Fibroblast of mammary gland (primary cell): ENCODE measurements around the gene PUM1.

ENCODE experiments used
- DNase-seq: peaks from one replicate; pipeline ENCODE4 v3.0.0-alpha.2; 2010; ENCODE audit warnings: low read depth
- H3K4me3 ChIP-seq: 2 replicates; pipeline ENCODE4 v1.5.1; 2011; ENCODE audit warnings: low read depth, mild to moderate bottlenecking, low read length, moderate library complexity; ENCODE audit not compliant: control insufficient read depth
- TF ChIP-seq, protein P1 (sequence below): conservative IDR thresholded peaks from 2 replicates; pipeline ENCODE4 v1.5.1; 2011; ENCODE audit warnings: low read depth, low read length, inconsistent platforms; ENCODE audit not compliant: control insufficient read depth, insufficient read depth

Gene PUM1

DNA sequence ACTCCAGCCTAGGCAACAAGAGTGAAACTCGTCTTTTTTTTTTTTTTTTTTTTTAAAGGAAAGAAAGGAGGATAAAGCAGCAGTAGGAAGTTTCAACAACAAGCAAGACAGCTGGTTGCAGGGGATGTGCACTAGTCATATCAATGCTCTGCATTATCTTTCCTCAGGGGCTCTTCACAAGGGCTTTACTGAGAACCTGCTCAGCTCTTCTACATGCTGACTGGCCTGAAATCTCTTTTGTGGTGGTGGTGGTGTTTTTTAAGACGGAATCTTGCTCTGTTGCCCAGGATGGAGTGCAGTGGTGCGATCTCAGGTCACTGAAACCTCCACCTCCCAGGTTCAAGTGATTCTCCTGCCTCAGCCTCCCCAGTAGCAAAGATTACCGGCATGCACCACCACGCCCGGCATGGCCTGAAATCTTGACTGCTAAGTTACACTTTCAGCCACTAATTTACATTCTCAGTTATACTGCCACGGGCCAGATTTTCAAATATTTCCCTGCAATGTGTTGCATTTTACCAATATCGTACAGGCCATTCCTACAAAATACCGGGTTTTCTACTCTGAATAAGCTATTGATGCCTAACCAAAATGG lies 68.0 kb downstream of the PUM1 start:
- TF ChIP-seq, protein P1, sequence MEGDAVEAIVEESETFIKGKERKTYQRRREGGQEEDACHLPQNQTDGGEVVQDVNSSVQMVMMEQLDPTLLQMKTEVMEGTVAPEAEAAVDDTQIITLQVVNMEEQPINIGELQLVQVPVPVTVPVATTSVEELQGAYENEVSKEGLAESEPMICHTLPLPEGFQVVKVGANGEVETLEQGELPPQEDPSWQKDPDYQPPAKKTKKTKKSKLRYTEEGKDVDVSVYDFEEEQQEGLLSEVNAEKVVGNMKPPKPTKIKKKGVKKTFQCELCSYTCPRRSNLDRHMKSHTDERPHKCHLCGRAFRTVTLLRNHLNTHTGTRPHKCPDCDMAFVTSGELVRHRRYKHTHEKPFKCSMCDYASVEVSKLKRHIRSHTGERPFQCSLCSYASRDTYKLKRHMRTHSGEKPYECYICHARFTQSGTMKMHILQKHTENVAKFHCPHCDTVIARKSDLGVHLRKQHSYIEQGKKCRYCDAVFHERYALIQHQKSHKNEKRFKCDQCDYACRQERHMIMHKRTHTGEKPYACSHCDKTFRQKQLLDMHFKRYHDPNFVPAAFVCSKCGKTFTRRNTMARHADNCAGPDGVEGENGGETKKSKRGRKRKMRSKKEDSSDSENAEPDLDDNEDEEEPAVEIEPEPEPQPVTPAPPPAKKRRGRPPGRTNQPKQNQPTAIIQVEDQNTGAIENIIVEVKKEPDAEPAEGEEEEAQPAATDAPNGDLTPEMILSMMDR = no peak
- no peak overlapping the region for H3K4me3 ChIP-seq
- DNase-seq = no peak

- TF ChIP-seq, protein P1 = no peak
- DNase-seq = no peak
- no peak overlapping the region for H3K4me3 ChIP-seq
Measured at GRCh38 chr1:30995990-30996612, 69.4 kb downstream of the PUM1 start.

GRCh38 chr1:30991862-30992606 lies 73.5 kb downstream of the PUM1 start:
- H3K4me3 ChIP-seq = no peak overlapping the region
- TF ChIP-seq, protein P1 = no peak
- no peak for DNase-seq

GRCh38 chr1:30990591-30990990 lies 74.9 kb downstream of the PUM1 start:
- no peak for DNase-seq
- TF ChIP-seq, protein P1 = no peak
- no peak overlapping the region for H3K4me3 ChIP-seq

GRCh38 chr1:30988045-30988444 lies 77.5 kb downstream of the PUM1 start:
- TF ChIP-seq, protein P1 = no peak
- peak; percentile 71 for DNase-seq

DNA sequence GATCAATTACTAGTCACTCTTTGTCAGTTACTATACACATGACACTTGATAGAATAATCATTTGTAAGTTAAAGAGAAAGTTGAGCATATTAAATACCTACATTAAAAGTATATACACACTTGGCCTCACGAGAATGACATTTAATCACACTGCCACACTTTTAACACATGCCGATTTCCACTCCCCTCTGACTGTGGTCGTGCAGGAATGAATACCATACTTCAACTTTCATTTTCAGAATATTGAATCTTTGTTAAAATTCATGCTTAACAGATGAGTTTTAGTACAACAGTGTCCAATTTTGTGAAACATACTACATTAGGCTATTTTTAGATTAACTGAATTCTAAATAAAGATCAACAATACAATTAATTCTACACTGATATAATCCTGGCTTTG lies 78.8 kb downstream of the PUM1 start:
- TF ChIP-seq, protein P1 = no peak
- H3K4me3 ChIP-seq = no peak overlapping the region
- DNase-seq = no peak

More at GRCh38 chr1:30988045-30988444, 77.5 kb downstream of the PUM1 start:
- no peak overlapping the region for H3K4me3 ChIP-seq
